Measurements from ENCODE around the gene KCNH3.
"Not testable (repeated sequence)": the region's sequence is repeated elsewhere in the genome, so short reads cannot be mapped to it uniquely, and the experiment has no call there.

Gene KCNH3

GRCh38 chr12:49588721-49589516 lies 50.1 kb downstream of the KCNH3 start:
- DNase-seq = no peak

GRCh38 chr12:49598527-49598926 lies 59.7 kb downstream of the KCNH3 start:
- no peak for DNase-seq

GRCh38 chr12:49599961-49600360 lies 61.1 kb downstream of the KCNH3 start:
- no peak for DNase-seq

- no peak for DNase-seq
These were observed 64.9 kb downstream of the KCNH3 start for GRCh38 chr12:49603721-49604120.

GRCh38 chr12:49604856-49605255 lies 66.0 kb downstream of the KCNH3 start:
- DNase-seq = no peak

GRCh38 chr12:49605539-49605938 lies 66.7 kb downstream of the KCNH3 start, which contains the start of gene FAM186B:
Gene FAM186B, minus strand, starts transcription at chr12:49605639. Its CDS starts 162 bp downstream, at chr12:49605477.
- DNase-seq = not testable (repeated sequence)
